ENCODE data around the gene PRPF8.

DNA sequence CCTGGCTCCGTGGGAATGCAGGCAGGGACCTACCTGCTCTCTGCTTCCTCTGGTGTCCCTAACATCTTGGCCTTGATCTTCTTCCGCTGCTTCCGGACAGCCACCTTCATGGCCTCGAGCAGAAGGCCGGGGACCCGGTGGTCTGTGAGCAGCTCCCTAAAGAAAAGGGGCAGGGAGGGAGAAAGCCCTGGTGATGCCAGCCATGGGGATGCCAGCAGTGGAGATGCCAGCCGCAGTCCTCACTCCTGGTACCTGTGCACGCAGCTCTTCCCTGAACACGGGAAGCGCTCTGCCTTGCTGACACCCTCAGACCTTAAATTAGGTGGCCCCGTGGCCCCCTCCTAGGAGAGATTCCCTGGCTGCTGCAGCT lies 36.9 kb downstream of the PRPF8 start:
- no peak for TF ChIP-seq POLR2A (IDR thresholded peaks at IDR 0.05)
- TF ChIP-seq, protein P1, sequence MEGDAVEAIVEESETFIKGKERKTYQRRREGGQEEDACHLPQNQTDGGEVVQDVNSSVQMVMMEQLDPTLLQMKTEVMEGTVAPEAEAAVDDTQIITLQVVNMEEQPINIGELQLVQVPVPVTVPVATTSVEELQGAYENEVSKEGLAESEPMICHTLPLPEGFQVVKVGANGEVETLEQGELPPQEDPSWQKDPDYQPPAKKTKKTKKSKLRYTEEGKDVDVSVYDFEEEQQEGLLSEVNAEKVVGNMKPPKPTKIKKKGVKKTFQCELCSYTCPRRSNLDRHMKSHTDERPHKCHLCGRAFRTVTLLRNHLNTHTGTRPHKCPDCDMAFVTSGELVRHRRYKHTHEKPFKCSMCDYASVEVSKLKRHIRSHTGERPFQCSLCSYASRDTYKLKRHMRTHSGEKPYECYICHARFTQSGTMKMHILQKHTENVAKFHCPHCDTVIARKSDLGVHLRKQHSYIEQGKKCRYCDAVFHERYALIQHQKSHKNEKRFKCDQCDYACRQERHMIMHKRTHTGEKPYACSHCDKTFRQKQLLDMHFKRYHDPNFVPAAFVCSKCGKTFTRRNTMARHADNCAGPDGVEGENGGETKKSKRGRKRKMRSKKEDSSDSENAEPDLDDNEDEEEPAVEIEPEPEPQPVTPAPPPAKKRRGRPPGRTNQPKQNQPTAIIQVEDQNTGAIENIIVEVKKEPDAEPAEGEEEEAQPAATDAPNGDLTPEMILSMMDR (IDR thresholded peaks at IDR 0.05), result no peak
- TF ChIP-seq POLR2AphosphoS5 (IDR thresholded peaks at IDR 0.05; ENCODE audit: insufficient read depth in 1 of 2, low read depth in 1 of 2), result no peak
